ENCODE measurements around the gene PDLIM3.
"Not testable (repeated sequence)": the region's sequence is repeated elsewhere in the genome, so short reads cannot be mapped to it uniquely, and the experiment has no call there.

Gene PDLIM3

GRCh38 chr4:185552254-185552653, 16.9 kb upstream of the PDLIM3 start:
- DNase-seq: no peak

- DNase-seq: no peak
These were observed 15.6 kb upstream of the PDLIM3 start for GRCh38 chr4:185550933-185551332.

GRCh38 chr4:185549095-185549639, 13.9 kb upstream of the PDLIM3 start:
- no peak for DNase-seq

GRCh38 chr4:185548587-185548986, 13.3 kb upstream of the PDLIM3 start:
- DNase-seq: no peak

- no peak for DNase-seq
These were observed 11.0 kb upstream of the PDLIM3 start for GRCh38 chr4:185546335-185546734.

- DNase-seq: no peak
These were observed 7.5 kb upstream of the PDLIM3 start for GRCh38 chr4:185542626-185543315.

- DNase-seq: no peak
These were observed 6.0 kb upstream of the PDLIM3 start for GRCh38 chr4:185541251-185541727.

- DNase-seq: no peak
These were observed 5.3 kb upstream of the PDLIM3 start for GRCh38 chr4:185540487-185541120.

- DNase-seq: no peak
These were observed 4.7 kb upstream of the PDLIM3 start for GRCh38 chr4:185540040-185540439.

GRCh38 chr4:185538806-185539205, 3.5 kb upstream of the PDLIM3 start:
- DNase-seq: no peak

- DNase-seq: no peak
These were observed 1.1 kb upstream of the PDLIM3 start for GRCh38 chr4:185536411-185536709.

- no peak for DNase-seq
These were observed 504 bp upstream of the PDLIM3 start for GRCh38 chr4:185535612-185536410.

- no peak for DNase-seq
These were observed 819 bp downstream of the PDLIM3 start for GRCh38 chr4:185534511-185534865.

GRCh38 chr4:185532795-185533324, 2.4 kb downstream of the PDLIM3 start:
- no peak for DNase-seq

GRCh38 chr4:185532293-185532692, 3.0 kb downstream of the PDLIM3 start:
- DNase-seq: no peak

GRCh38 chr4:185531654-185532053, 3.7 kb downstream of the PDLIM3 start:
- not testable (repeated sequence) for DNase-seq

- DNase-seq: no peak
These were observed 5.9 kb downstream of the PDLIM3 start for GRCh38 chr4:185529413-185529812.

GRCh38 chr4:185524888-185525863, 10.1 kb downstream of the PDLIM3 start:
- no peak for DNase-seq

- DNase-seq: no peak
These were observed 11.4 kb downstream of the PDLIM3 start for GRCh38 chr4:185523862-185524261.

GRCh38 chr4:185522451-185522850, 12.9 kb downstream of the PDLIM3 start:
- DNase-seq: no peak

- DNase-seq: no peak
These were observed 15.2 kb downstream of the PDLIM3 start for GRCh38 chr4:185520119-185520518.

- no peak for DNase-seq
These were observed 16.8 kb downstream of the PDLIM3 start for GRCh38 chr4:185518494-185518893.

Measured in effector CD4-positive, alpha-beta T cell (primary cell).